ENCODE data around the gene SCG3. TPM values are rescaled to one million over a fixed set of nuclear protein-coding genes. Genes with fewer than 3 reads are reported as not detected.
"Not testable (repeated sequence)": the region's sequence is repeated elsewhere in the genome, so short reads cannot be mapped to it uniquely, and the experiment has no call there.

The SCG3 gene
- total RNA-seq: not detected in 2 replicates
- polyA plus RNA-seq (2012): not detected

- peak; percentile 45 for DNase-seq (ENCODE audit: low read depth)
These were observed at the start of gene SCG3 for GRCh38 chr15:51681303-51681963. Gene SCG3, plus strand, starts transcription at chr15:51681503. Its CDS starts 253 bp downstream, at chr15:51681756.

GRCh38 chr15:51634591-51635198 is 46.6 kb upstream of the SCG3 start:
- no peak for DNase-seq (ENCODE audit: low read depth)

GRCh38 chr15:51641490-51642130 is 39.7 kb upstream of the SCG3 start:
- no peak for DNase-seq (ENCODE audit: low read depth)

- no peak for DNase-seq (ENCODE audit: low read depth)
These were observed 38.6 kb upstream of the SCG3 start for GRCh38 chr15:51642696-51643095.

- peak; percentile 83 for DNase-seq (ENCODE audit: low read depth)
These were observed 34.2 kb upstream of the SCG3 start for GRCh38 chr15:51647128-51647562.

- DNase-seq (ENCODE audit: low read depth): not testable (repeated sequence)
These were observed 33.2 kb upstream of the SCG3 start for GRCh38 chr15:51648101-51648500.

GRCh38 chr15:51648643-51649042 is 32.7 kb upstream of the SCG3 start:
- not testable (repeated sequence) for DNase-seq (ENCODE audit: low read depth)

- peak; percentile 79 for DNase-seq (ENCODE audit: low read depth)
These were observed 31.4 kb upstream of the SCG3 start for GRCh38 chr15:51649659-51650521.

GRCh38 chr15:51652084-51652668 is 29.1 kb upstream of the SCG3 start:
- DNase-seq (ENCODE audit: low read depth): no peak

- DNase-seq (ENCODE audit: low read depth): not testable (repeated sequence)
These were observed 25.8 kb upstream of the SCG3 start for GRCh38 chr15:51655401-51656057.

- peak; percentile 19 for DNase-seq (ENCODE audit: low read depth)
These were observed 22.6 kb upstream of the SCG3 start for GRCh38 chr15:51658664-51659063.

GRCh38 chr15:51661072-51661471 is 20.2 kb upstream of the SCG3 start:
- no peak for DNase-seq (ENCODE audit: low read depth)

GRCh38 chr15:51667478-51667877 is 13.8 kb upstream of the SCG3 start:
- DNase-seq (ENCODE audit: low read depth): no peak

- DNase-seq (ENCODE audit: low read depth): no peak
These were observed 12.9 kb upstream of the SCG3 start for GRCh38 chr15:51668446-51668845.

GRCh38 chr15:51669381-51669780 is 11.9 kb upstream of the SCG3 start:
- DNase-seq (ENCODE audit: low read depth): no peak

GRCh38 chr15:51672155-51672687 is 9.1 kb upstream of the SCG3 start:
- DNase-seq (ENCODE audit: low read depth): no peak

GRCh38 chr15:51672913-51673857 is 8.1 kb upstream of the SCG3 start:
- DNase-seq (ENCODE audit: low read depth): no peak

GRCh38 chr15:51675234-51675633 is 6.1 kb upstream of the SCG3 start:
- DNase-seq (ENCODE audit: low read depth): no peak

- no peak for DNase-seq (ENCODE audit: low read depth)
These were observed 4.3 kb upstream of the SCG3 start for GRCh38 chr15:51677021-51677420.
